OCI-LY7 (cell line): ENCODE data around the gene NDOR1. TPM values are rescaled to one million over a fixed set of nuclear protein-coding genes. Genes with fewer than 3 reads are reported as not detected.

ENCODE experiments used
- BruUV-seq: library from RNA; stranded (reverse); fragments of 400-500 nt; replicated peaks from 2 replicates; lab custom pipeline; 2021; lab: Mats Ljungman, UMichigan
- CTCF ChIA-PET: fragments of 300-600 bp; sonication (Branson Sonifier 250); formaldehyde crosslinking; loops from one replicate; lab custom pipeline; 2022; ENCODE audit warnings: antibody characterized with exemption; ENCODE audit not compliant: unreplicated experiment; lab: Charles Lee
- POLR2A ChIA-PET: fragments of 300-600 bp; sonication (Branson Sonifier 250); formaldehyde crosslinking; loops from one replicate; lab custom pipeline; 2022; ENCODE audit warnings: antibody characterized with exemption; lab: Charles Lee
- DNase-seq: peaks from one replicate; pipeline ENCODE4 v3.0.0-alpha.2; 2015; ENCODE audit warnings: low spot score
- H2AFZ ChIP-seq: fragments of 200-600 bp; sonication (generic), shearing (Covaris generic); 2 replicates; pipeline ENCODE4 v1.6.1; 2014; ENCODE audit warnings: mild to moderate bottlenecking, antibody characterized with exemption, low read length, moderate library complexity
- H3K27ac ChIP-seq: fragments of 200-600 bp; sonication (generic); 2 replicates; pipeline ENCODE4 v1.5.1; 2014; ENCODE audit warnings: mixed run types, low read depth, mild to moderate bottlenecking, moderate library complexity, low read length, inconsistent platforms; ENCODE audit not compliant: poor library complexity, severe bottlenecking
- H3K36me3 ChIP-seq: fragments of 200-600 bp; sonication (generic); 2 replicates; pipeline ENCODE4 v1.6.1; 2014; ENCODE audit warnings: mild to moderate bottlenecking, antibody characterized with exemption, low read length, moderate library complexity, mixed read lengths; ENCODE audit not compliant: insufficient read depth
- H3K4me1 ChIP-seq: fragments of 200-600 bp; sonication (generic); 2 replicates; pipeline ENCODE4 v1.5.1; 2014; ENCODE audit warnings: mild to moderate bottlenecking, low read length; ENCODE audit not compliant: insufficient read depth, poor library complexity, severe bottlenecking
- H3K4me2 ChIP-seq: fragments of 200-600 bp; sonication (generic); 2 replicates; pipeline ENCODE4 v1.6.1; 2014; ENCODE audit warnings: mild to moderate bottlenecking, low read length
- H3K4me3 ChIP-seq: fragments of 200-600 bp; sonication (generic); 2 replicates; pipeline ENCODE4 v1.5.1; 2014; ENCODE audit warnings: mild to moderate bottlenecking, low read depth, low read length; ENCODE audit not compliant: poor library complexity, severe bottlenecking
- H3K79me2 ChIP-seq: fragments of 200-600 bp; sonication (generic); 2 replicates; pipeline ENCODE4 v1.6.1; 2016; ENCODE audit warnings: low read depth, mild to moderate bottlenecking, low read length, moderate library complexity, mixed read lengths; ENCODE audit not compliant: insufficient read depth
- H3K9me2 ChIP-seq: fragments of 200-600 bp; sonication (generic); 2 replicates; pipeline ENCODE4 v1.6.1; 2016; ENCODE audit warnings: mild to moderate bottlenecking, low read length, mixed read lengths; ENCODE audit not compliant: insufficient read depth
- H3K9me3 ChIP-seq: fragments of 200-600 bp; sonication (generic); 2 replicates; pipeline ENCODE4 v1.6.1; 2014; ENCODE audit warnings: mild to moderate bottlenecking, mixed run types, low read length, mixed read lengths
- H4K20me1 ChIP-seq: fragments of 200-600 bp; sonication (generic); 2 replicates; pipeline ENCODE4 v1.6.1; 2014; ENCODE audit warnings: mild to moderate bottlenecking, antibody characterized with exemption, low read length, moderate library complexity, mixed read lengths; ENCODE audit not compliant: insufficient read depth
- CTCF ChIP-seq: fragments of 200-600 bp; sonication (generic); conservative IDR thresholded peaks from 2 replicates; pipeline ENCODE4 v1.5.1; 2014; ENCODE audit warnings: mild to moderate bottlenecking, antibody characterized with exemption, low read length, moderate library complexity, mixed read lengths
- EZH2phosphoT487 ChIP-seq: fragments of 200-600 bp; sonication (generic); IDR thresholded peaks from 2 replicates; pipeline ENCODE4 v1.6.1; 2018; ENCODE audit warnings: low read depth, borderline replicate concordance, mild to moderate bottlenecking, mixed run types, antibody characterized with exemption, low read length, moderate library complexity, mixed read lengths
- intact Hi-C: fragments of 100-400 bp; cut with micrococcal nuclease; formaldehyde crosslinking; loops from one replicate; pipeline ENCODE4 v1.10.0; 2022; ENCODE audit not compliant: unreplicated experiment
- total RNA-seq, 2 experiments: library from RNA; depleted of rRNA in 1 of 2; stranded (reverse); fragments of >200 nt in 1 of 2; shearing (Covaris generic) in 1 of 2; gene quantifications; 2 replicates each; pipeline ENCODE4 v1.2.3, GENCODE V29; 2014 to 2022

The NDOR1 gene
- total RNA-seq, 2 experiments from 2014 or later: 30.4 to 61.9 TPM

DNA sequence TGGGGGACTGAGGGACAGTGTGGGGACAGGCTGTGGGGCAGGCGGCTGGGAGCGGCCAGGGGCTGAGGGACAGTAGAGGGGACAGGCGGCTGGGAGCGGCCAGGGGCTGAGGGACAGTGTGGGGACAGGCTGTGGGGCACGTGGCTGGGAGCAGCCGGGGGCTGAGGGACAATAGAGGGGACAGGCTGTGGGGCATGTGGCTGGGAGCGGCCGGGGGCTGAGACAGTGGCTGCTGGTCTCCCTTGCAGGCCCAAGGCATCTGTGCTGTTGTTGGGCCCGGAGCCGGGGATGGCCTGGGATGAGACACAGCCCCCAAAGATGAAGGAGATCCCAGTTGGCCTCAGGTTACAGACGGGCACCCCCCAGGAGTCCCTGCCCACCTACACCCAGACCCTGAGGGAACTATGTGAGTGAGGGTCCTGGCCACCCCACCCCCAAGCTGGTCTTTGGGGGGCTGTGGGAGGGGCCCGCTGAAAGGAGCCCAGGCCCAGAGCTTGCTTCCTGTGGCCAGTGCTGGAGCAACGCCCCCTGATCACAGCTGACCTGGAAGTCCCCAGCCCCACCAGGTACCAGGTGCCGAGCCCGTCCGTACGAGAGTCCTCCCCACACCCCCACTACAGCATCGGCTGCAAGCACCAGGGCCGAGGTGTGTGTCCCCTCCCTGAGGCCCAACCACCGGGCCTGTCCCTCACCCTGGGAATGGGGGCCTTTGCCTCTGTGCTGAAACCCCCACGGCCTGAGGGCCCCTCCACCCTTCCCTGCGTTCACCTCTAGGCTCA is 46.2 kb downstream of the NDOR1 start:
- Histone ChIP-seq H3K9me3 (no peaks in the 10 kb centered on the region), H2AFZ (no peak overlapping the region), H3K27ac (no peak overlapping the region), H4K20me1 (peaks cover 5% of the 10 kb centered on the region; the same call in 1 of the 2 replicates), H3K4me2 (peak overlapping the region; percentile 94; the same call in 1 of the 2 replicates), H3K79me2 (peaks cover 14% of the 10 kb centered on the region), H3K4me3 (no peak overlapping the region), H3K4me1 (peaks cover 42% of the 10 kb centered on the region), H3K9me2 (no peaks in the 10 kb centered on the region), H3K36me3 (peaks cover 13% of the 10 kb centered on the region; the same call in 1 of the 2 replicates)
- ChIA-PET CTCF (interaction anchor here (0.6 kb wide), 1 partner anchor 91 kb away, joined by 8 read pairs; no protein-coding TSS in a partner anchor), POLR2A (no interaction called here)
- BruUV-seq: no TSS peak
- DNase-seq: no peak
- intact Hi-C loops: no loop called here
- TF ChIP-seq CTCF: no peak
- no peak for TF ChIP-seq EZH2phosphoT487

DNA sequence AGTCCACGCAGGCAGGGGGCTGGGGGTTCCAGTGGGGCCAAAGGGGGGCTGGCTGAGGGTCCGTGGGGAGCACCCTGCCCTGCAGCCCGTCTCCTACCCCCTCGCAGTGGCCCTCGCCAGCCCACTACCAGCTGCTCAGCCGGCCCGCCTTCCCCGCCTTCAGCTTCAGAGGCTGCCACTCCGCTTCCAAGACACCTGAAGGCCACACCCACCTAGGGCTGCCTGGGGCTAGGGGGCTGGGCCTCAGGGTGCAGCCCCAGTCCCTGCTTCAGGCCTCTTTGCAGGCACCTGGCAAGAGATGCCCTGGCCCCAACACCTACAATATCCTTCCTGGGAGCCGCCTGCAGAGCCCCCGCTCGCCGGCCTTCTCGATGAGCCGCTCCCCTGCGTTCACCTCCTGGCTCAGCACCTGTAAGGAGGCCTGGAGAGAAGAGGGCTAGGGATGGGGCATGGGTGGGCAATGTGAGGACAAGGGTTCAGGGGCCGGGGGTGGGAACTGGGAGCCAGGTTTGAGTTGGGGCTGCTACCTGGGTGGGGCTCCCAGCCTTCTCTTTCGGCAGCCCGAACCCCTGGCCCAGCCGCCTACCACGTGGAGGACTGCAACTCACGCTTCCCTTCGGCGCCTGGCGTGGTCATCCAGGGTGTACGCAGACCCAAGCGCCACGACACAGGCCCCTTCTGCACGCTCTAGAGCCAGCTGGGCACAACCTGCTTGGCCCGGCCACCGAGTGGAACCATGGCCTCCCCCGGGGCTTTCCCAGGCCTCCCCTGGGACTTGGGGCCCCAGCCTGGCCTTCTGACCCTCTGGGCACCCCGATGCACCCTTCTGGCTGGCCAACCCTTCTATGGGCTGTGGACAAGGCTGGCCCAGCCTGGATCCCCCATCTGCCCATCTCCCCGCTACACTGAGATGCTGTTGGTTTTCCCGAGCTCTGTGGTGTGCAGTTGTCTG is 47.3 kb downstream of the NDOR1 start:
- H4K20me1 ChIP-seq: peaks cover 5% of the 10 kb centered on the region; the same call in 1 of the 2 replicates
- H3K9me3 ChIP-seq: no peaks in the 10 kb centered on the region
- peak overlapping the region; percentile 94 for H3K4me2 ChIP-seq
- peaks cover 20% of the 10 kb centered on the region; the same call in 1 of the 2 replicates for H3K36me3 ChIP-seq
- peak overlapping the region; percentile 98 for H3K4me3 ChIP-seq
- no peak overlapping the region for H2AFZ ChIP-seq
- CTCF ChIA-PET: interaction anchor here (0.6 kb wide), 1 partner anchor 90 kb away, joined by 8 read pairs; no protein-coding TSS in a partner anchor
- H3K27ac ChIP-seq: peak overlapping the region; percentile 58
- no peaks in the 10 kb centered on the region for H3K9me2 ChIP-seq
- peaks cover 20% of the 10 kb centered on the region for H3K79me2 ChIP-seq
- TF ChIP-seq CTCF (no peak), EZH2phosphoT487 (no peak)
- peaks cover 43% of the 10 kb centered on the region for H3K4me1 ChIP-seq
- BruUV-seq: no TSS peak
- DNase-seq: peak; percentile 76
- intact Hi-C loops: no loop called here
- POLR2A ChIA-PET: interaction anchor here (1.0 to 4.4 kb wide), 4 partner anchors 10 to 22 kb away, joined by 3 to 26 read pairs (median 8); partner anchors contain the start of gene TUBB4B
